ENCODE results near the gene IST1.

Gene IST1

DNA sequence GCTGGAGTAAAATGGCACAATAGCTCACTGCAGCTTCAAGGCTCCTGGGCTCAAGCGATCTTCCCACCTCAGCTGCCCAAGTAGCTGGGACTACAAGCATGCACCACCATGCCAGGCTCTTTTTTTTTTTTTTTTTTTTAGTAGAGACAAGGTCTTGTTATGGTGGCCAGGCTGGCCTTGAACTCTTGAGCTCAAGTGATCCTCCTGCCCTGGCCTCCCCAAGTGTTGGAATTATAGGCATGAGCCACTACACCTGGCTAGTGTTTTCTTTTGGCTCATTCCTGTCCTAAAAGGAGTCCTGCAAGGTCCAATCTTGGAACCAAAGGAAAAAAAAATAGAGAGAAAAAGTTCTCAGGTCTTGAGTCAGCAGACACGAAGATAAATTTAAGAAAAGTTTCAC is 74.0 kb downstream of the IST1 start:
- no peak for DNase-seq

GRCh38 chr16:71971571-71971970 is 76.2 kb downstream of the IST1 start:
- no peak for DNase-seq

- no peak for DNase-seq
Measured at GRCh38 chr16:71972356-71972755, 77.0 kb downstream of the IST1 start.

- no peak for DNase-seq
Measured at GRCh38 chr16:71973001-71973400, 77.7 kb downstream of the IST1 start.

DNA sequence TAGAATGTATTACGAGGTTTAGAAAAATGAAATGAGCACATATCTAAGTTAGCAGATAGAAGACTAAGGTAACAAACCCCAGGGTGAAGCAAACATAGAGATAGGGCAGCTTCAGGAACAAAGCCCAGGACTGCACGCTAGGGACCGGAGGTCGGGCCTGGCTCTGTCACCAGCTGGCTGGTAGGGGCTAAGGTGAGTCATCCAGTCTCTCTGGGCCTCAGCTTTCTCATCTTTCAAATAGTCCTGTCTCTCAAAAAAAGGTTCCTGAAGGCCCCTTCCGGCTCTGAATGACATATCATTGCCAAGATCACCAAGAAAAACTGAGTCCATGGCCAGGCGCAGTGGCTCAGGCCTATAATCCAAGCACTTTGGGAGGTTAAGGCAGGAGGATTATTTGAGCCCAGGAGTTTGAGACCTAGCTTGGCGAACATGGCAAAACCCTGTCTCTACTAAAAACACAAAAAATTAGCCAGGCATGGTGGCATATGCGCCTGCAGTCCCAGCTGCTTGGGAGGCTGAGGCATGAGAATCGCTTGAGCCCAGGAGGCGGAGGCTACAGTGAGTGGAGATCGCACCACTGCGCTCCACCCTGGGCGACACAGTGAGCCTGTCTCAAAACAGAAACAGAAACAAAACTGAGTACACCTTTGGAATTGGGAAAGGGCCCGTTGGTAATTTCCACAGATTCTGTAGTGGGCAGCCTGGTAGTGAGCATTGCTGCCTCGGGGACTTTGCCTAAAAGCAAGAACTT is 78.9 kb downstream of the IST1 start:
- no peak for DNase-seq

All from CD4-positive, alpha-beta T cell treated with Interleukin-21 for 1 hour (primary cell).